ENCODE results near the gene TDRD7. TPM values are rescaled to one million over a fixed set of nuclear protein-coding genes. Genes with fewer than 3 reads are reported as not detected.

Gene TDRD7
- total RNA-seq, 2 donors from 2014 or later: 12.0 to 17.0 TPM

DNA sequence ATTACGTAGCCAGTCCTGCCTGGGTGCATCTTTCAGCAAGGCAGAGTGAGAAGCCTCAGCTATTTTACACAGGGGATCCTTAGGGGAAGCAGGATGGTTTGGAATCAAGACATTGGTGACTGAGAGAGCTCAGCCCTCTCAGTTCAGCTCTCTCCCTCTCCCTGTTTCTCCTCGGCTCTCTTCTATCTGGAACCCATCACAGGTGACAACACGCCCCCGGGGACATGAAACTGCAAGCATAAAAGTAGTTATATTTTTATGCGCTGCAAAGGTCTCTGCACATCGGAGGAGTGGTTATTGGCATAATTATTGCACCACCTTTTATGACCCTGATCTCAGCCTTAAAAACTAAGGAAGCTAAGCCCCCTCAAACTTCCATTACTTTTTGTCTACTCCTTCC, 103.8 kb downstream of the TDRD7 start:
- intact Hi-C loops (cut with DNase I): no loop called here
- DNase-seq (ENCODE audit: low spot score): no peak

DNA sequence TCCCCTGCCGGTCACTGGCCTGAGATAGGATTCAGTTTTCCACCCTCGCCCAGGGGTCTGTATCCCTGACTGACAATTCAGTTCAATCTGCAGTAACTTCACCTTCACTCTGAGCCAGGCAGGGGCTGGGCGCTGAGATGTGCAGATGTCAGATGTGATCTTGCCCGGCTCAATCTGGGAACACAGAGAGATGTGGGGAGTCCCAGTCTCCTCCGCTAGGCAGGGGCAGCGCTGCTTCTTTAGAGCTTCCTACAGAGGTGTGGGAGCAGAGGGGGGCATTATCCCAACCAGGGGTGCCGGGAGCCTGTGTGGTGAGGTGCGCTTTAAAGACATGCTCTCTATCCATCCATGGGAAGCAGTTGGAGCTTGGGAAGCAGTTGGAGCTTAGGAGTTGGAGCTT, 104.2 kb downstream of the TDRD7 start:
- intact Hi-C loops (cut with DNase I): no loop called here
- no peak for DNase-seq (ENCODE audit: low spot score)

DNA sequence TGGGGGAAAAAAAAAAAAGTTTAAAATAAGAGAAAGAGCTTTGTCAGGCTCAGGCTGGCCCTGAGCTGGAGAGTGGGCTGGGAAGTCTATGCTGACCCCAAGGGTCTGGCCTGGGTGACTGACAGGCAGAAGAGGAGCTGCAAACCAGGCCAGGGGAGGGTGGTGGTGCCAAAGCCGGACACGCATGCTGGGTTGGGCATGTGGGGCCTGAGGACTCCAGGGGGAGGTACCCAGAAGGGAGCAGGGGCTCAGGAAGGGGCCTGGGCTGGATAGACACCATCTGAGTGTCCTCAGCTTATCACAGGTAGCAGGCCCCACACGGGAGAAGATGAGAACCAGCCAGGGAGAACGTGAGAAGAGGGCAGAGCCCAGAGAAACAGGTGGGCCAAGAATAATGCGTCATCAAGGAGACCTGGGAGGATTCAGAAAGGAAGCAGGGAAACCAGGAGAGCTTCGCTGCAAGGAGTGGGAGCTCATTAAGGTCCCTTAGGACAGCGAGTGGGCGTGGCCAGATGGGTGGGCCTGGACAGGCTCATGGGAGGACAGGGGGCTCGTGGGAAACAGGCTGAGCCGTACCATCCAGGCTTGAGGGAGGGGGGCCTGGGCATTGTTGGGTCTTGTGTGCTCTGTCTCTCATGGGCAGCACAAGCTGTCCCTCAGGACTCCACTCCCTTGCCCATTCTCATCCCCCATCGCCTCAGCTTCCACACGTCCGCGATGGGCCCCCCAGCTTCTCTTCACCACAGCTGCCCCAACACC, 105.6 kb downstream of the TDRD7 start:
- DNase-seq (ENCODE audit: low spot score): no peak

GRCh38 chr9:97518166-97518908, 106.4 kb downstream of the TDRD7 start:
- intact Hi-C loops (cut with DNase I): no loop called here
- DNase-seq (ENCODE audit: low spot score): no peak

More for the DNA sequence above, 105.6 kb downstream of the TDRD7 start:
- intact Hi-C loops (cut with DNase I): no loop called here

DNA sequence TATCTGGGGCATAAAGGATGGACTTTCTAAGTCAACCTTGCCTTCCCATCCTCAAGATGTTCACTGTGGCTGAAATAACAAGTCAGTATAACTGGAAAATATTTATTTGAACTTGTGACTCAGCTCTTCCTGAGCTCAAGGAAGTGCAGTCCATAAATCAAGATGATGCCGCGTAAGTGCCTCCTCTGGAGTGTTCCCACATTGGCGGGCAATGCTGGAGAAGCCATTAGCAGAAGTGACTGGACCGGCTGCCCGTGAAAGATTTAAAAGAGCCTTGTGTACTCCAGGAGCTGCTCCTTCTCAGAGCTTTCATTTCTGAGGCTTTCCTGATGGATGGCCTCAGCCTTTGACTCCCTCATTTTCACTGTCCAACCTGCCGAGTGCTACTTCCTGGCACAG, 107.0 kb downstream of the TDRD7 start:
- peak; percentile 91 for DNase-seq (ENCODE audit: low spot score)
- intact Hi-C loops (cut with DNase I): no loop called here

DNA sequence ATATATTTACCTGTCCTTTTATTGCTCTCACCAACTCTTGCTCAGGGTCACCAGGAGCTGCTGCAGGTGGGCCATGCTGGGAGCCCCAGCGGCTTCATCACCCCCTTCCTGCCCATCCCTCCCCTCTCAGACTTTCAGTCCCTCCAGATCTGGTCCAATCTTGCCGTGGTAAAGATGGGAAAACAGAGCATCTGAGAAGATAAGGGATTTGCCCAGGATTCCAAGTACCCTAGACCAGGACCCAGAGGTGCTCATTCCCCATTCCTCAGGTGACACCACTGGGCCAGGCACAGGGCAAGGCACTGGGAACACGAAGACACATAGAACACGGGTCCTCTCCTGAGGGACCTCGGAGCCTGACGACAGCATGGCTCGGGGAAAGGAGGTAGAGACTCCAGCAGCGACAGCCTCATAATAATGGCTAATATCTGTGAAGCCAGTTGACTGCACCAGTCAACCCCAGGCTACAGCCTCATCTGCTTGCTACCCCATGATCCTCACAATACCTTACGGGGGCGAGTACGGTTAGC, 107.6 kb downstream of the TDRD7 start:
- intact Hi-C loops (cut with DNase I): no loop called here
- DNase-seq (ENCODE audit: low spot score): no peak

GRCh38 chr9:97521576-97522333, 109.9 kb downstream of the TDRD7 start:
- no peak for DNase-seq (ENCODE audit: low spot score)
- intact Hi-C loops (cut with DNase I): no loop called here

DNA sequence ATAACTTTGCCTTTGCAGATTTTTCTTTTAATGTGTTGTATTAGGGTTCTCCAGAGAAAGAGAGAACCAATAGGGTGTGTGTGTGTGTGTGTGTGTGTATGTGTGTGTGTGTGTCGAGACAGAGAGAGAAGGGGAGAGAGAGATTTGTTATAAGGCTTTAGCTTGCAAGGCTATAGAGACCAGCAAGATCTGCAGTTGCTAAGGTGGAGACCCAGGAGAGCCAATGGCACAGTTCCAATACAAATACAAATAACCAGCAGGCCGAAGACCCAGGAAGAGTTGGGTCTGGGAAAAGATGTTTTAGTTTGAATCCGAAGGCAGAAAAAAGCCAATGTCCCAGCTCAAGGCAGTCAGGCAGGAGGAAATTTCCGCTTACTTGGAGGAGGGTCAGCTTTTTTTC, 112.5 kb downstream of the TDRD7 start:
- no peak for DNase-seq (ENCODE audit: low spot score)
- intact Hi-C loops (cut with DNase I): no loop called here

DNA sequence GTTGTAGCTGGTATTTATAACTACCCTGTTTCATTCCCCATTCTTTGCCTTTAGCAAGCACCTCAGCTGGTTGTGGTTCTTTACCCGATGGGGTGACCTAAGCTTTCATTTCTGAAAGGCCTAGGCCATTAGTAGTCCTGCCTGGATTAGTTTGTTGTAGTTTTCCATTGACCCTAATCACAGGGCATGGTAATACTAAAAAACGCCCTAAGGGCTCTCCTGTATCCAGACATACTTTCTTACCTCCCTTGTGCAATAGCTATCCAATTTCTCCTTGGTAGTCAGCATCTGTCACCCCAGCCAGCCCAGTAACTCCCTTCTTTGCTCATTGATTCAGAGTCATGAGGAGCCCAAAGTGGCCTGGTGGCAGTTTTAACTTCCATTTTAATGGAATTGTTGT, 113.6 kb downstream of the TDRD7 start:
- intact Hi-C loops (cut with DNase I): no loop called here
- no peak for DNase-seq (ENCODE audit: low spot score)

DNA sequence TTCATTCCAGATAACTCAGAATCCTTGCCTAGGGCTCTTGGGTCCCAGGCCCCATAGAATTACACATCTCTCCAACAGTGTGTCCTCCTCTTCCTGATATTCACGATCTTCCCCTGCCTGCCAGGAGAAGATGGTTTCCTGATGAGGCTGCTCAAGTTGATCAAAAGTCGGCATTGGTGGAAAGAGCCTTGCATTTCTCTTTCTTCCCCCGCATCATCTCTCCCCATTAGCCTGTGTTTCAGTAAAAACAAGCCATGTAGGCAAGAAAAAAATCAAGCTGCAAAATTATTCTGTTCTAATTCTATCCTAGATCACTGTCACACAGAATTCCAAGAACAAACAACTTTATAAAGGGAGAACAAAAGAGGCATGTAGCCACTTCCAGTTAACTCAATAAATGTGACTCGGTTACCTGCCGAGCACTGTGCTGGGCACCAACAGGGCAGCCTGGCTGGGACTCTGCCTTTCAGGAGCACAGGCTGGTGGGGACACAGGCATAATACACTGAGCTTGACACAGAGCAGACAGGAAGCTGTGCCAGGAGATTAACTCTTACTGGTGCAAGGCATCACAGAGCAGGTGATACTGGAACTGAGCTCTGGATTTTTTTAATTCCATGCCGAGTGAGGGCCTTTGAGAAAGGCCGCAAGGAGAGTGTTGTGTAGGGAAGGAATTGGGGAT, 115.1 kb downstream of the TDRD7 start:
- intact Hi-C loops (cut with DNase I): no loop called here
- DNase-seq (ENCODE audit: low spot score): no peak

DNA sequence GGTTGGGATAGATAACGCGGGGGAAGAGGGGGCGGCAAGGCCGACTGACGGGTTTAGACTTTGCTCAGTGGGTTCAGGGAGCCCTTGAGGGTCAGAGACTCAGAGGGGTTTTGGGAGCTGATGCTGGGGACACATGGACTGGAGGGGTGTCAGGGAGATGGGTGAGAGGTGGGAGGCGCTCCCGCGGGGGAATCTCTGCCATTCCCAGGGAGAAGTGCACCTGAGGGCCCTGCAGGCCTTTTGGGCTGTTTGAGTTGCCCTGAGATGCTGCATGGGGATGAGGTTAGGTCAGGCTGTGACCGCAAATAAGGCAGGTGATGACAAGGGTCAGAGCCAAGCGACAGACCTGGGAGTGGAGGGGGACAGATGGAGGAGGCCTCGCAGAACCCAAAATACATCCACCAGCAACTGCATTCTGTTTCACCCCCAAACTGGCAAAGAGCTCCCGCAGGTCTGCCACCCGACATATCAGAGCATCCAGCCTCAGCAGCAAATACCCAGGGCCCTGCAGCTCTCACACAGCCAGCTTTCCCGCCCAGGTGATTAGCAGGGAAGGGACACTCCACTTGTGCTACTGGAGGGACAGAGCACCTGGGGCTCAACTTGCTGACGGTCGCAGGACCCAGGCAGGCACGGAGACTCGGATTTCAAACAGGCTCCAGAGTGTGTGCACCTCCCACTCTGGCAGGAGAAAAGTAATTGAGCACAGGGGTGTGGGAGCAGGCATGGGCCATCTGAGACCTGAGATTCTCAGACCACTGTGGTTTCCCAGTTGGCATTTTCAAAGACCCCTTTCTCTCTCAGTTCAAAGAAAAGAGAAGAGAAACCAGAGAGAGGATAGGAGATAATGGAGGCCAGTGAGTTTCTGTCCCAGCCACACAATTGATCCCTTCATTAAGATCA, 116.0 kb downstream of the TDRD7 start:
- intact Hi-C loops (cut with DNase I): no loop called here
- no peak for DNase-seq (ENCODE audit: low spot score)

DNA sequence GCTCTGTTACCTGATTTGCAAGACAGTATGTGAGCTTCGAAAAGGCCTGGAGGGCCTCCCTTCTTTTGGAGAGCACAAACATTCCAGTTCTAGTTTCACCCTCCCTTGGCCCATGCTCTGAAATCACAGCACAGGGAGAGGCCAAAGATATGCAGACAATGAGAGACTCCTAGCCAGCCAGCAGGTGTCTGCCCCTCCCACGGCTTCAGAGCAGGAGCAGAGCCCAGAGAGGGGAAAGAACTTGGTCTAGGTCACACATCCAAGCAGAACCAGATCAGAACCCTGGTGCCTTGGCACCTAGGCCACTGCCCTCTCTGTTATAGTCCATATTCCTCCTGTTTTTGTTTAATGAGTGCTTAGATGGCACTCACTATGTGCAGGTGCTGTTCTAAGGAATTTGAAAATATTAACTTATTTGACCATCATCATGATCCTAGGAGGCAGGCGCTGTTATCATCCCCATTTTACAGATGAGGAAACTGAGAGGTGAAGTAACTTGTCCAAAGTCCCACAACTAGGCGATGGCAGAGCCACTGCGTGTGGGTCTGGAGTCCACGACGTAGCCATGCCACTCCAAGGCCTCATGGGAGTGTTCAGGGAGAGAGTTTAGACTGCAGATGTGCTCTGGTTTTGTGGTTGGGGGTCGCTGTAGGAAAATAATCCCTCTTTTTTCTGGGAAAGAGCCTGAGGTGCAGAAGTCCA, 116.8 kb downstream of the TDRD7 start:
- intact Hi-C loops (cut with DNase I): no loop called here
- no peak for DNase-seq (ENCODE audit: low spot score)

- no peak for DNase-seq (ENCODE audit: low spot score)
- intact Hi-C loops (cut with DNase I): no loop called here
Measured at GRCh38 chr9:97529363-97530076, 117.6 kb downstream of the TDRD7 start.

- no peak for DNase-seq (ENCODE audit: low spot score)
- intact Hi-C loops (cut with DNase I): no loop called here
Measured at GRCh38 chr9:97531888-97532376, 120.0 kb downstream of the TDRD7 start.

GRCh38 chr9:97534185-97534584, 122.3 kb downstream of the TDRD7 start:
- intact Hi-C loops (cut with DNase I): no loop called here
- no peak for DNase-seq (ENCODE audit: low spot score)

DNA sequence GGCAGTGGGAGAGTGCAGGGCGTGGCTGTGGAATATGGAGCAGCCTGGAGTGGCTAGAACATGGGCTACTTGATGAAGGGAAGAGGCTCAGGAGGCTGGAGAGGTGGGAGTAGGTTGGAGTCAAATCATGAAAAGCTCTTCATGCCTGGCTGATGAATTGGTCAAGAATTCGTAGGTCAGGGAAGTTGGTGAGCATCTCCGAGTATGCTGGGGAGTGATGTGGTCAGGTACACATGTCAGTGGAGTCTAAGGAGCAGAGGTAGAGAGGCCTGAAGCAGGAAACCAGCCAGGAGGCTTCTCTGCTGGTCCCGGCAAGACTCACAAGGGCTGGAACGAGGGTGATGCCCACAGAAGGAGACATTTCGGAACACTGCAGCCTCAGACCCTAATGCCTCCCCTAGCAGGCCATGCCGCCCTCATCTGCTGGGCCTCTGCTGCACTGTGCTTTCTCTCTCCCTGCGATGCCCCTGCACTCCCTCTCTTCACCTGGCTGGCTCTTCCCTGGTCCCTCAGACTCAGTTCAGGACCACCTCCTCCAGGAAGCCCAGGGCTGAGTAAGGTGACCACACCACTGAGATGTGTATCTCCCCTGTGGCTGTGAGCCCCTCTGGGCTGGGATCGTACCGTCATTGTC, 123.2 kb downstream of the TDRD7 start:
- DNase-seq (ENCODE audit: low spot score): no peak
- intact Hi-C loops (cut with DNase I): no loop called here

- no peak for DNase-seq (ENCODE audit: low spot score)
- intact Hi-C loops (cut with DNase I): no loop called here
Measured at GRCh38 chr9:97535771-97536170, 123.9 kb downstream of the TDRD7 start.

Measured in posterior vena cava (tissue), 2 donors.